ENCODE results near the gene IHH. TPM values are rescaled to one million over a fixed set of nuclear protein-coding genes. Genes with fewer than 3 reads are reported as not detected.

Gene IHH
- polyA plus RNA-seq, 1 experiment, result 0.05 TPM

- no peaks in the 10 kb centered on the region for H3K27me3 ChIP-seq (ENCODE audit: control insufficient read depth, insufficient read depth, low read length)
- H3K36me3 ChIP-seq (ENCODE audit: control insufficient read depth, insufficient read depth, low read length), result peaks cover 3% of the 10 kb centered on the region; the same call in 1 of the 2 replicates
- POLR2A ChIA-PET, result no interaction called here
- no peak for DNase-seq (ENCODE audit: low read depth)
- CTCF ChIA-PET, result interaction anchor here (0.6 to 11.1 kb wide), 18 partner anchors 11 to 88 kb away, joined by 3 to 156 read pairs (median 7); partner anchors contain the start of genes CFAP65 and IHH
- TF ChIP-seq CTCF (IDR thresholded peaks at IDR 0.05; ENCODE audit: insufficient read depth, low read depth, low read length), result no peak
- H3K4me3 ChIP-seq (ENCODE audit: low read depth, low read length), result no peak overlapping the region
These were observed 10.6 kb upstream of the IHH start for GRCh38 chr2:219071131-219071816.

GRCh38 chr2:219065484-219065883, 4.8 kb upstream of the IHH start:
- H3K36me3 ChIP-seq (ENCODE audit: control insufficient read depth, insufficient read depth, low read length), result no peaks in the 10 kb centered on the region
- ChIA-PET POLR2A (no interaction called here), CTCF (interaction anchor here (1.0 to 12.2 kb wide), 6 partner anchors 7 to 211 kb away, joined by 3 to 151 read pairs (median 4); no protein-coding TSS in a partner anchor)
- DNase-seq (ENCODE audit: low read depth), result no peak
- TF ChIP-seq CTCF (IDR thresholded peaks at IDR 0.05; ENCODE audit: insufficient read depth, low read depth, low read length), result no peak
- H3K27me3 ChIP-seq (ENCODE audit: control insufficient read depth, insufficient read depth, low read length), result peaks cover 17% of the 10 kb centered on the region
- H3K4me3 ChIP-seq (ENCODE audit: low read depth, low read length), result no peak overlapping the region

- Histone ChIP-seq H3K36me3 (ENCODE audit: control insufficient read depth, insufficient read depth, low read length) (no peaks in the 10 kb centered on the region), H3K27me3 (ENCODE audit: control insufficient read depth, insufficient read depth, low read length) (peaks cover 39% of the 10 kb centered on the region), H3K4me3 (ENCODE audit: low read depth, low read length) (no peak overlapping the region)
- DNase-seq (ENCODE audit: low read depth), result no peak
- CTCF ChIA-PET, result interaction anchor here (1.0 to 13.7 kb wide), 6 partner anchors 10 to 91 kb away, joined by 3 to 211 read pairs (median 80); partner anchors contain the start of gene NHEJ1
- POLR2A ChIA-PET, result no interaction called here
- TF ChIP-seq CTCF (IDR thresholded peaks at IDR 0.05; ENCODE audit: insufficient read depth, low read depth, low read length), result no peak
These were observed 1.4 kb upstream of the IHH start for GRCh38 chr2:219062081-219062480.

- Histone ChIP-seq H3K36me3 (ENCODE audit: control insufficient read depth, insufficient read depth, low read length) (no peaks in the 10 kb centered on the region), H3K4me3 (ENCODE audit: low read depth, low read length) (no peak overlapping the region), H3K27me3 (ENCODE audit: control insufficient read depth, insufficient read depth, low read length) (peaks cover 55% of the 10 kb centered on the region)
- ChIA-PET POLR2A (no interaction called here), CTCF (interaction anchor here (0.8 to 13.7 kb wide), 13 partner anchors 11 to 285 kb away, joined by 3 to 211 read pairs (median 10); partner anchors contain the start of gene NHEJ1)
- TF ChIP-seq CTCF (IDR thresholded peaks at IDR 0.05; ENCODE audit: insufficient read depth, low read depth, low read length), result no peak
- DNase-seq (ENCODE audit: low read depth), result no peak
These were observed 717 bp downstream of the IHH start for GRCh38 chr2:219059725-219060682.

- Histone ChIP-seq H3K27me3 (ENCODE audit: control insufficient read depth, insufficient read depth, low read length) (peaks cover 56% of the 10 kb centered on the region), H3K4me3 (ENCODE audit: low read depth, low read length) (no peak overlapping the region), H3K36me3 (ENCODE audit: control insufficient read depth, insufficient read depth, low read length) (no peaks in the 10 kb centered on the region)
- no peak for TF ChIP-seq CTCF (IDR thresholded peaks at IDR 0.05; ENCODE audit: insufficient read depth, low read depth, low read length)
- DNase-seq (ENCODE audit: low read depth), result no peak
- POLR2A ChIA-PET, result no interaction called here
- CTCF ChIA-PET, result interaction anchor here (0.7 to 13.7 kb wide), 16 partner anchors 11 to 235 kb away, joined by 3 to 211 read pairs (median 6); partner anchors contain the start of gene NHEJ1
These were observed 1.4 kb downstream of the IHH start for GRCh38 chr2:219059375-219059724.
